HCT116 (cell line): ENCODE data around the gene G2E3. TPM values are rescaled to one million over a fixed set of nuclear protein-coding genes. Genes with fewer than 3 reads are reported as not detected.
A peak's percentile ranks its signal among the peaks of the same experiment; 100 is the strongest.

Experiments used
- ATAC-seq: fragments of 200-7000 bp; cut with Tn5 transposase; 2 replicates; pipeline ENCODE4 v1.9.1; 2020; ENCODE audit warnings: mild to moderate bottlenecking, moderate library complexity
- BruUV-seq: library from RNA; stranded (reverse); fragments of 400-500 nt; replicated peaks from 2 replicates; lab custom pipeline; 2021; lab: Mats Ljungman, UMichigan
- CTCF ChIA-PET: fragments of 300-600 bp; sonication (Branson Sonifier 250); formaldehyde crosslinking; loops from one replicate; lab custom pipeline; 2021; ENCODE audit warnings: antibody characterized with exemption; lab: Charles Lee
- POLR2A ChIA-PET: fragments of 300-600, 350-600 bp; sonication (Branson Sonifier 250); formaldehyde crosslinking; loops from one replicate; lab custom pipeline; 2021; ENCODE audit warnings: antibody characterized with exemption; lab: Charles Lee
- RAD21 ChIA-PET, 2 experiments: fragments of 300-600 bp; sonication (Branson Sonifier 250); formaldehyde crosslinking; loops; one replicate each; lab custom pipeline; 2023; ENCODE audit warnings: low total read pairs in 2 of 2; ENCODE audit not compliant: uncharacterized antibody in 2 of 2, unreplicated experiment in 2 of 2, low non-redundant PET in 1 of 2; lab: Charles Lee
- DNase-seq: peaks from one replicate; pipeline ENCODE4 v3.0.0-alpha.2; 2010; ENCODE audit warnings: low read depth, low spot score
- H2AFZ ChIP-seq: fragments of 200-600 bp; shearing (Covaris generic), sonication (generic); 2 replicates; pipeline ENCODE4 v1.6.1; 2017; ENCODE audit warnings: low read depth, mixed run types, mixed read lengths, antibody characterized with exemption, low read length; ENCODE audit not compliant: poor library complexity, severe bottlenecking
- H3K27ac ChIP-seq: 2 replicates; pipeline ENCODE4 v1.5.1; 2012; ENCODE audit warnings: low read depth, low read length
- H3K27me3 ChIP-seq: fragments of 200-600 bp; sonication (generic); 2 replicates; pipeline ENCODE4 v1.6.1; 2016; ENCODE audit warnings: mixed run types, low read length, mixed read lengths; ENCODE audit not compliant: insufficient read depth
- H3K36me3 ChIP-seq, 2 experiments: fragments of 200-500 bp in 1 of 2; fragments of 200-600 bp in 1 of 2; sonication (Bioruptor generic) in 1 of 2; sonication (generic) in 1 of 2; 2 replicates each; pipeline versions ENCODE4 v1.5.1 to v1.6.1; 2014 to 2016; ENCODE audit warnings: low read length in 2 of 2, inconsistent platforms in 1 of 2, mixed read lengths in 1 of 2, mixed run types in 1 of 2; ENCODE audit not compliant: insufficient read depth in 2 of 2, control insufficient read depth in 1 of 2
- H3K4me1 ChIP-seq, 2 experiments: fragments of 200-600 bp in 1 of 2; sonication (generic) in 1 of 2; 2 replicates each; pipeline versions ENCODE4 v1.5.1 to v1.6.1; 2012 to 2017; ENCODE audit warnings: low read length in 2 of 2, inconsistent platforms in 1 of 2, mild to moderate bottlenecking in 1 of 2, mixed read lengths in 1 of 2, mixed run types in 1 of 2, moderate library complexity in 1 of 2; ENCODE audit not compliant: insufficient read depth in 2 of 2, control insufficient read depth in 1 of 2
- H3K4me2 ChIP-seq: fragments of 200-600 bp; sonication (generic); 2 replicates; pipeline ENCODE4 v1.6.1; 2017; ENCODE audit warnings: mixed run types, low read length, mixed read lengths
- H3K4me3 ChIP-seq, 2 experiments: fragments of 200-600 bp in 1 of 2; sonication (generic) in 1 of 2; replicated peaks in 1 of 2; 2 replicates each; pipeline ENCODE4 v1.5.1; 2011 to 2016; ENCODE audit warnings: low read length in 2 of 2, control low read depth in 1 of 2, low read depth in 1 of 2, mild to moderate bottlenecking in 1 of 2, mixed read lengths in 1 of 2, mixed run types in 1 of 2
- H3K79me2 ChIP-seq: fragments of 200-600 bp; sonication (generic); 2 replicates; pipeline ENCODE4 v1.6.1; 2017; ENCODE audit warnings: mild to moderate bottlenecking, mixed run types, low read length, moderate library complexity, mixed read lengths; ENCODE audit not compliant: insufficient read depth
- H3K9ac ChIP-seq: fragments of 200-600 bp; sonication (generic); 2 replicates; pipeline ENCODE4 v1.6.1; 2016; ENCODE audit warnings: low read length, mixed read lengths
- H3K9me2 ChIP-seq: fragments of 200-600 bp; sonication (generic), shearing (Covaris generic); 2 replicates; pipeline ENCODE4 v1.6.1; 2017; ENCODE audit warnings: mixed run types, mild to moderate bottlenecking, moderate library complexity; ENCODE audit not compliant: insufficient read depth
- H3K9me3 ChIP-seq, 2 experiments: fragments of 200-500 bp in 1 of 2; fragments of 200-600 bp in 1 of 2; sonication (Bioruptor generic) in 1 of 2; sonication (generic) in 1 of 2; 2 replicates each; pipeline ENCODE4 v1.6.1; 2014 to 2017; ENCODE audit warnings: low read length in 2 of 2, mixed read lengths in 2 of 2, inconsistent platforms in 1 of 2, low read depth in 1 of 2, mild to moderate bottlenecking in 1 of 2, mixed run types in 1 of 2, moderate library complexity in 1 of 2; ENCODE audit not compliant: control insufficient read depth in 1 of 2, insufficient read depth in 1 of 2
- H4K20me1 ChIP-seq: fragments of 200-600 bp; sonication (generic), shearing (Covaris generic); 2 replicates; pipeline ENCODE4 v1.6.1; 2017; ENCODE audit warnings: mixed run types, mild to moderate bottlenecking, moderate library complexity; ENCODE audit not compliant: insufficient read depth
- CEBPB ChIP-seq: IDR thresholded peaks from 2 replicates; pipeline ENCODE4 v1.6.1; 2012; ENCODE audit warnings: low read depth
- EGR1 ChIP-seq: IDR thresholded peaks from 2 replicates; pipeline ENCODE4 v1.6.1; 2012; ENCODE audit warnings: low read depth
- ELF1 ChIP-seq: IDR thresholded peaks from 2 replicates; pipeline ENCODE4 v1.6.1; 2012; ENCODE audit warnings: low read depth, borderline replicate concordance
- FOSL1 ChIP-seq: IDR thresholded peaks from 2 replicates; pipeline ENCODE4 v1.6.1; 2012; ENCODE audit warnings: low read depth
- JUND ChIP-seq: IDR thresholded peaks from 2 replicates; pipeline ENCODE4 v1.6.1; 2012
- SP1 ChIP-seq: IDR thresholded peaks from 2 replicates; pipeline ENCODE4 v1.6.1; 2012; ENCODE audit warnings: low read depth
- SRF ChIP-seq: IDR thresholded peaks from 2 replicates; pipeline ENCODE4 v1.6.1; 2012; ENCODE audit warnings: low read depth
- intact Hi-C: fragments of 100-400 bp; cut with micrococcal nuclease; formaldehyde crosslinking; loops from 2 replicates; pipeline ENCODE4 v1.10.0; 2022
- total RNA-seq: library from RNA; stranded (reverse); gene quantifications from one replicate; pipeline ENCODE4 v1.2.1, GENCODE V29; 2021; ENCODE audit not compliant: unreplicated experiment
- TF ChIP-seq, protein P1 (sequence below): IDR thresholded peaks from 2 replicates; pipeline ENCODE4 v1.6.1; 2012; ENCODE audit warnings: low read depth

Gene G2E3
- total RNA-seq, 1 experiment from 2014 or later, result 47.0 TPM

DNA sequence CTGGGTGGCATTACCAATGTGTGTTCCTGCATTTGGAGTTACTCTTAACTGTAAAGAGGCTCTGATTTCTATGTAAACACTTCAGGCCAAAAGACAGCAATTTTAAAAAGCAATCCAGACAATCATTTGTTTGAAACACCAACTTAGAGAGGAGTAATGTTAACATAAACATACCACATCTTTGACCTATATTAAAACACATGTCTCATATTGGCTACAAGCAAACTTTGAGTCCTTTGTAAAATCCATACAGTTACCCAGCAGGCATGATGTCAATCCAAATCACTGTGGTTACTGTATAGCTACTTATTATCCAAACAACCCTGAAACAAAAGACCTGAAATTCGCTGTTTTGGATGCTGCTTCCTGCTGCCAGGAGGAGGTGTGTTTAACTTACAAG, 7.5 kb upstream of the G2E3 start:
- ATAC-seq (no peak), DNase-seq (no peak)
- Histone ChIP-seq H3K9ac (no peak overlapping the region), H3K9me3 (no peaks in the 10 kb centered on the region), H3K4me3 (no peak overlapping the region), H3K79me2 (no peaks in the 10 kb centered on the region), H3K9me2 (no peaks in the 10 kb centered on the region), H3K4me1 (peaks cover 0 to 25% of the 10 kb centered on the region in 2 experiments; a peak in 2 of 4 replicates), H4K20me1 (no peaks in the 10 kb centered on the region), H2AFZ (no peak overlapping the region), H3K36me3 (no peaks in the 10 kb centered on the region), H3K27ac (no peak overlapping the region), H3K27me3 (no peaks in the 10 kb centered on the region), H3K4me2 (no peak overlapping the region)
- POLR2A ChIA-PET, result no interaction called here
- intact Hi-C loops, result no loop called here
- TF ChIP-seq EGR1 (no peak), CEBPB (no peak), JUND (no peak)
- TF ChIP-seq, protein P1, sequence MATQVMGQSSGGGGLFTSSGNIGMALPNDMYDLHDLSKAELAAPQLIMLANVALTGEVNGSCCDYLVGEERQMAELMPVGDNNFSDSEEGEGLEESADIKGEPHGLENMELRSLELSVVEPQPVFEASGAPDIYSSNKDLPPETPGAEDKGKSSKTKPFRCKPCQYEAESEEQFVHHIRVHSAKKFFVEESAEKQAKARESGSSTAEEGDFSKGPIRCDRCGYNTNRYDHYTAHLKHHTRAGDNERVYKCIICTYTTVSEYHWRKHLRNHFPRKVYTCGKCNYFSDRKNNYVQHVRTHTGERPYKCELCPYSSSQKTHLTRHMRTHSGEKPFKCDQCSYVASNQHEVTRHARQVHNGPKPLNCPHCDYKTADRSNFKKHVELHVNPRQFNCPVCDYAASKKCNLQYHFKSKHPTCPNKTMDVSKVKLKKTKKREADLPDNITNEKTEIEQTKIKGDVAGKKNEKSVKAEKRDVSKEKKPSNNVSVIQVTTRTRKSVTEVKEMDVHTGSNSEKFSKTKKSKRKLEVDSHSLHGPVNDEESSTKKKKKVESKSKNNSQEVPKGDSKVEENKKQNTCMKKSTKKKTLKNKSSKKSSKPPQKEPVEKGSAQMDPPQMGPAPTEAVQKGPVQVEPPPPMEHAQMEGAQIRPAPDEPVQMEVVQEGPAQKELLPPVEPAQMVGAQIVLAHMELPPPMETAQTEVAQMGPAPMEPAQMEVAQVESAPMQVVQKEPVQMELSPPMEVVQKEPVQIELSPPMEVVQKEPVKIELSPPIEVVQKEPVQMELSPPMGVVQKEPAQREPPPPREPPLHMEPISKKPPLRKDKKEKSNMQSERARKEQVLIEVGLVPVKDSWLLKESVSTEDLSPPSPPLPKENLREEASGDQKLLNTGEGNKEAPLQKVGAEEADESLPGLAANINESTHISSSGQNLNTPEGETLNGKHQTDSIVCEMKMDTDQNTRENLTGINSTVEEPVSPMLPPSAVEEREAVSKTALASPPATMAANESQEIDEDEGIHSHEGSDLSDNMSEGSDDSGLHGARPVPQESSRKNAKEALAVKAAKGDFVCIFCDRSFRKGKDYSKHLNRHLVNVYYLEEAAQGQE, result no peak
- CTCF ChIA-PET, result no interaction called here
- RAD21 ChIA-PET, result no interaction called here
- no TSS peak for BruUV-seq

DNA sequence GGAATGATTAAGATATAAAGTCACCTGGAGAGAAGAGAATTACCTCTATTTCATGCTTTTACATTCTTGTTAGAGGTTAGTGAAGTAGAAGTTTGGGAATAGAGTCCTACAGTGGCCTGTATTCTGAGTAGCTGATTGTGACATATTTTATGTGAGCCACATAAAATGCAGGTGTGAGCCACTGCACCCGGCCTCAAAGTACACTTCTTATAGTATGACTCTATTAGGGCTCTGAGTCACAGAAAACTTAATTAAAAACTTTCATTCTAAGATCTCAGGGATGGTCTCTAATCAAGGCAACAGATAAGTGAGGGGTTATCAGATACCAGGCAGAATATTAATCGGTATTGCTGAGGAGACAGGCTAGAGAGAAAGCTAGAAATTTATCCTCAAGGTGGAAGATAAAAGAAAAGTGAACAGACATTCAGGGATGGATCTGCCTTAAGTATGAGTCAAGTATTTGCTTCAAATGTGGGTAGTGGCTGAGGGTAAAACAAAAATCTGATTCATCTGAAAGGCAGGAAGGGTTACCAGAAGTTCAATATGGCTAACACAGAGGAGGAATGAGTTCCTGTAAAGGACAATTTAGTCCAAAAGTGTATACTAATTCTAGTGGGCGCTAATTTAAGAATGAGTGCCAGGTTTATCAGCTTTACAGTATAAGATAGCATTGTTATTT, 5.5 kb upstream of the G2E3 start:
- RAD21 ChIA-PET, result no interaction called here
- peak overlapping the region; percentile 93 for H2AFZ ChIP-seq
- no peaks in the 10 kb centered on the region for H4K20me1 ChIP-seq
- no peaks in the 10 kb centered on the region for H3K27me3 ChIP-seq
- H3K36me3 ChIP-seq, result no peaks in the 10 kb centered on the region
- peak overlapping the region in 1 of 2 experiments; percentile 24; a peak in 2 of 4 replicates for H3K4me3 ChIP-seq
- BruUV-seq, result no TSS peak
- no peak for TF ChIP-seq ELF1
- no peak for TF ChIP-seq SRF
- TF ChIP-seq SP1, result peak; percentile 32; the same call in 1 of the 2 replicates
- peak; percentile 37; the same call in 1 of the 2 replicates for TF ChIP-seq FOSL1
- peak; percentile 32 for TF ChIP-seq JUND
- H3K4me1 ChIP-seq, result peaks cover 1 to 28% of the 10 kb centered on the region in 2 experiments
- no peak overlapping the region for H3K27ac ChIP-seq
- peak overlapping the region; percentile 65 for H3K4me2 ChIP-seq
- 0 out of 2 replicates have a peak overlapping the region, but pooled peaks have one; percentile 24 for H3K9ac ChIP-seq
- H3K9me2 ChIP-seq, result no peaks in the 10 kb centered on the region
- DNase-seq, result peak; percentile 21
- intact Hi-C loops, result no loop called here
- CTCF ChIA-PET, result no interaction called here
- POLR2A ChIA-PET, result no interaction called here
- no peaks in the 10 kb centered on the region for H3K79me2 ChIP-seq
- no peaks in the 10 kb centered on the region for H3K9me3 ChIP-seq
- ATAC-seq, result peak; percentile 68
